Superior temporal gyrus (tissue), 1 donor: ENCODE measurements around the gene CSNK1G2.

Source experiments
- DNase-seq: peaks from one replicate; pipeline ENCODE4 v3.0.0-alpha.2; 2016; ENCODE audit errors: extremely low spot score

The CSNK1G2 gene

DNA sequence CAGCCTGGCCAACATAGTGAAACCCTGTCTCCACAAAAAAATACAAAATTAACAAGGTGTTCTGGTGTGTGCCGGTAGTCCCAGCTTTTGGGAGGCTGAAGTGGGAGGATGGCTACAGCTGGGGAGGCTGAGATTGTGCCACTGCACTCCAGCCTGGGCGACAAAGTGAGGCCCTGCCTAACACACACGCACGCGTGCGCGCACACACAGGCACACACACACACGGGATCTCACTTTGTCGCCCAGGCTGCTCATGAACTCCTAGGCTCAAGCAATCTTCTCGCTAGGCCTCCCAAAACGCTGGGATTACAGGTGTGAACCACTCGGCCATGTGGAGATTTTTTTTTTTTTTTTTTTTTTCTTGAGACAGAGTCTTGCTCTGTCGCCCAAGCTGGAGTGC is 77.8 kb downstream of the CSNK1G2 start:
- DNase-seq, result no peak

DNA sequence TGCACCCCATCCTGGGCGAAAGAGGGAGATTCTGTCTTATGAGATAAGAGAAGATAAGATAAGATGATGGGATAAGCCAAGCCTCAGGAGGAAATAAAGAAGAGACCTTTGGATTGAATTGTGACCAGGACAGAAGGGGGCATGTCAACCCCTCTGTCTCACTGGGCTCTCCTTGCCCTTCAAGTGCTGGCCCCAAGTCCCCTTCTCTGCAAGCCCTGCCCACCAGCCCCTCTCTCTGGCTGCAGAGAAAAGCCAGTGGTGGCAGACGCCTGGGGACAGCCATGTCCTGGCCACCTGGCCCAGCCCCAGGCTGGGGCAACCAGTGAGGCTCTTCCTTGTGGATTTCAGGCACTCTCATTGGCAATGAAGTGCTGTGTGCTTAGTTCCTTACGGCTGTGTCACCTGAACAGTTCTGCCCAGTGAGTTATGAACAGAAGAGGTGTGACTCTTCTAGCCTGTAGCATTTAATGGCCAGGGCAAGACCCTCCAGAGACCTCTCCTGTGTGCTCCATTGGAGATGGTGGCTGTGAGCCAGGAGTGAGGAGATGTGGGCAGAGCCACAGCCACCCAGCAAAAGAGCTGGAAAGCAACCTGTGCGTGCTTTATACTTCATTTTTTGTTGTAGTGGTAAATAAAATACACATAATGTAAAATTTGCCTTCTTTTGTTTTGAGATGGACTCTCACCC is 80.6 kb downstream of the CSNK1G2 start:
- DNase-seq, result no peak

GRCh38 chr19:2022289-2022688 is 81.3 kb downstream of the CSNK1G2 start:
- no peak for DNase-seq

DNA sequence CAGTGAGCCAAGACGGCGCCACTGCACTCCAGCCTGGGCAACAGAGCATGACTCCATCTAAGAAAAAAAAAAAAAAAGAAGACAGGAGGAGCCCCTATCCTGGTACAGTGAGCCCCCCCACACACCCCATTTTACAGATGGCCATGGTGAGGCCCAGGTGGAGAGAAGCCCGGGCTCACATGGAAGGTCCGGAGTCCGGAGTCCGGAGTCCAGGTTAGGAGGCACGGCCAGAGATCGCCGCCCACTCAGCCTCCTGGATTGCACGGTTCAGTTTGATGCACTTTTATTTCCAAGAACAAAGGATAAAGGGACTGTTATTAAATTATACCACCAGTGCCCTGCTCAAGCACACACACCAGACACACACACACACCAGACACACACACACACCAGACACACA is 85.8 kb downstream of the CSNK1G2 start:
- no peak for DNase-seq

GRCh38 chr19:2027361-2027760 is 86.4 kb downstream of the CSNK1G2 start:
- no peak for DNase-seq
